ENCODE results near the gene SERP2. TPM values are rescaled to one million over a fixed set of nuclear protein-coding genes. Genes with fewer than 3 reads are reported as not detected.

SERP2 gene
- total RNA-seq, 1 experiment from 2014 or later = not detected

DNA sequence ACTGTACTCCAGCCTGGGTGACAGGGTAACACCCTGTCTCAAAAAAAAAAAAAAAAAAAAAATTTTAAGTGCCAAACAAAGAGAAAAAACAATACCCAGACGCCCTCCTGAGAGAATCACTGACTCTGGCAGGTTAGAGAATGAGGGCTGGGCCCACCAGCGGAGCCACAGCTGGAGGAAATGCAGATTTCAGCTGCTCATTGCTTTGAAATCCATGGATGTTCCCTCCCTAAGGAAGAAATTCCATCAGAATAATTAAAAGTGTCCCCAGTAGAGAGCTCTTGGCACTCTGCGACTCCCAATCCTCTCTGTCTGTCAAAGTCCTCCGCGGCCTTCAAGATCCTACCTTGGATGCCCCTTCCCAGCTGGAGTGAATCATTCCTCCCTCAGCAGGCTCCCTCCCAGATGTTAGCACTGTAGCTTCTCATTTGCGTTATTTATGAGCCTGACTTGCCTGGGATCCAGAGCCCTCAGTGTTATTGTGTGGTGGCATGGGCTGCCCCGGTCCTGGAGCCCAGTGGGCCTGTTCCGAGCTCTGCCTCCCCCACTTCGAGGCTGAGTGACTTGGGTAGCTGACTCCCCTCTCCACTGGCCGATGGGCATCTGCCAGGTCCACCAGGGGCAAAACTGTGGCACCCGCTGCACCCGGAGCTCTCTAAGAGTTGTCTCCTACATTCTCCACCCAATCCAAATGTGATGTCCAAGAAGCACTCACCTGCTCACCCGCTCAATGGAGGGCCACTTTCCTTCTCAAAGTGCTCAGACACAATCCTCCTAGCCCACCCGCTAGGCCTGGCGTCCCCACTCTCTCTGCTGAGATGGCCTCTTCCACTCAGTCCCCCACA lies 47.0 kb downstream of the SERP2 start (continued):
- TF ChIP-seq, protein P1, sequence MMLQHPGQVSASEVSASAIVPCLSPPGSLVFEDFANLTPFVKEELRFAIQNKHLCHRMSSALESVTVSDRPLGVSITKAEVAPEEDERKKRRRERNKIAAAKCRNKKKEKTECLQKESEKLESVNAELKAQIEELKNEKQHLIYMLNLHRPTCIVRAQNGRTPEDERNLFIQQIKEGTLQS (IDR thresholded peaks at IDR 0.05) = no peak
- TF ChIP-seq RAD21 (IDR thresholded peaks at IDR 0.05; ENCODE audit: low read depth) (no peak), FOSL1 (IDR thresholded peaks at IDR 0.05; ENCODE audit: low read depth) (no peak), SIN3A (IDR thresholded peaks at IDR 0.05; ENCODE audit: low read depth) (no peak), CEBPB (IDR thresholded peaks at IDR 0.05; ENCODE audit: low read depth) (no peak)

DNA sequence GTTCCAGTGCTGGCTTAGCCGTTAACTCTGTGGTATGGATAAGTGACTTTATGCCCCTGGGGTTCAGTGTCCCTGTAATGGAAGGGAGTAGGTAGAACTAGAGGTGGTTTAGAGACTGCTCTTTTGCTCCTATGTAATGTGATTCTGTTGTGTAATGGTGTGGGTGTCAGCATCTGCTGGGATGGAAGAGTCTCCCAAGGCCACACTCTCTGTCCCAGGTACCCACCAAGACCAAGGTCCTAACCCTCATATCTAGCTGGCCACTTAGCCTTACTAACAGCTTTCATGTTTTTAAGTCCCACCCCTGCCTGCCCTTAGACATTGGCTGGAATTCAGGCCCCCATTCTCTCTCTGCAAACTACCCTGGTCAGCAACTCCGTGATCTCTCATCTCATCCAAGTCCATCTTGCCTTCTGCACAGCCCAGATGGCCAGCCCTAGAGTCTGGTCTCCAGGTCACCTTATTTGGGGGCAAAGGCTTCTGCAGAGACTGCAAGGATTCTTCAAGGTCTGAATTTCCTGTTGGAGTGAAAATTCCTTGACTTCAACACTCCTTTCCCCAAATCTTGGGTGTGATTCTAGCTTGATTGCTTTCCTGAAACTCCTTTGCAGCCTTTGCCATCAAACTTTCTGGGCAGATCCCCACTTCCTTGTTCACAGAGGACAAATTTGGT lies 48.4 kb downstream of the SERP2 start:
- Histone ChIP-seq H3K9me3 (ENCODE audit: control insufficient read depth in 1 of 2, insufficient read depth in 1 of 2, low read depth in 1 of 2, low read length in 2 of 2) (no peaks in the 10 kb centered on the region), H3K4me1 (ENCODE audit: control insufficient read depth in 1 of 2, insufficient read depth in 2 of 2, low read length in 2 of 2) (no peaks in the 10 kb centered on the region), H3K9ac (ENCODE audit: low read length) (no peak overlapping the region), H2AFZ (ENCODE audit: low read depth, low read length, poor library complexity, severe bottlenecking) (no peak overlapping the region), H3K27me3 (ENCODE audit: insufficient read depth, low read length) (no peaks in the 10 kb centered on the region), H3K79me2 (ENCODE audit: insufficient read depth, low read length) (no peaks in the 10 kb centered on the region), H3K27ac (ENCODE audit: low read depth, low read length) (no peak overlapping the region), H3K4me3 (replicated peaks in 1 of 2; ENCODE audit: low read depth in 1 of 2, low read length in 2 of 2) (no peak overlapping the region), H3K9me2 (ENCODE audit: insufficient read depth) (no peaks in the 10 kb centered on the region), H3K4me2 (ENCODE audit: low read length) (no peak overlapping the region), H3K36me3 (ENCODE audit: control insufficient read depth in 1 of 2, insufficient read depth in 2 of 2, low read length in 2 of 2) (no peaks in the 10 kb centered on the region), H4K20me1 (ENCODE audit: insufficient read depth) (no peaks in the 10 kb centered on the region)
- ChIA-PET RAD21 (ENCODE audit: low non-redundant PET in 1 of 2, low total read pairs in 2 of 2, uncharacterized antibody in 2 of 2, unreplicated experiment in 2 of 2) (no interaction called here), CTCF (no interaction called here), POLR2A (interaction anchor here (0.6 to 5.6 kb wide), 3 partner anchors 8 to 13 kb away, joined by 3 to 28 read pairs (median 7); no protein-coding TSS in a partner anchor)
- no peak for ATAC-seq
- intact Hi-C loops (cut with micrococcal nuclease) = no loop called here
- TF ChIP-seq FOSL1 (IDR thresholded peaks at IDR 0.05; ENCODE audit: low read depth) (no peak), ELF1 (IDR thresholded peaks at IDR 0.05; ENCODE audit: borderline replicate concordance, low read depth) (no peak), YY1 (IDR thresholded peaks at IDR 0.05; ENCODE audit: extremely low read depth, insufficient replicate concordance, low read depth, low read length) (no peak), EGR1 (IDR thresholded peaks at IDR 0.05; ENCODE audit: low read depth) (no peak), CBX3 (IDR thresholded peaks at IDR 0.05; ENCODE audit: low read depth) (no peak), EZH2phosphoT487 (IDR thresholded peaks at IDR 0.05; ENCODE audit: borderline replicate concordance) (no peak), TCF7L2 (IDR thresholded peaks at IDR 0.05; ENCODE audit: borderline replicate concordance, extremely low read depth, insufficient read depth, insufficient read length) (no peak), ZFX (IDR thresholded peaks at IDR 0.05) (no peak), EZH2 (IDR thresholded peaks at IDR 0.05) (no peak)
- TF ChIP-seq, protein P2, sequence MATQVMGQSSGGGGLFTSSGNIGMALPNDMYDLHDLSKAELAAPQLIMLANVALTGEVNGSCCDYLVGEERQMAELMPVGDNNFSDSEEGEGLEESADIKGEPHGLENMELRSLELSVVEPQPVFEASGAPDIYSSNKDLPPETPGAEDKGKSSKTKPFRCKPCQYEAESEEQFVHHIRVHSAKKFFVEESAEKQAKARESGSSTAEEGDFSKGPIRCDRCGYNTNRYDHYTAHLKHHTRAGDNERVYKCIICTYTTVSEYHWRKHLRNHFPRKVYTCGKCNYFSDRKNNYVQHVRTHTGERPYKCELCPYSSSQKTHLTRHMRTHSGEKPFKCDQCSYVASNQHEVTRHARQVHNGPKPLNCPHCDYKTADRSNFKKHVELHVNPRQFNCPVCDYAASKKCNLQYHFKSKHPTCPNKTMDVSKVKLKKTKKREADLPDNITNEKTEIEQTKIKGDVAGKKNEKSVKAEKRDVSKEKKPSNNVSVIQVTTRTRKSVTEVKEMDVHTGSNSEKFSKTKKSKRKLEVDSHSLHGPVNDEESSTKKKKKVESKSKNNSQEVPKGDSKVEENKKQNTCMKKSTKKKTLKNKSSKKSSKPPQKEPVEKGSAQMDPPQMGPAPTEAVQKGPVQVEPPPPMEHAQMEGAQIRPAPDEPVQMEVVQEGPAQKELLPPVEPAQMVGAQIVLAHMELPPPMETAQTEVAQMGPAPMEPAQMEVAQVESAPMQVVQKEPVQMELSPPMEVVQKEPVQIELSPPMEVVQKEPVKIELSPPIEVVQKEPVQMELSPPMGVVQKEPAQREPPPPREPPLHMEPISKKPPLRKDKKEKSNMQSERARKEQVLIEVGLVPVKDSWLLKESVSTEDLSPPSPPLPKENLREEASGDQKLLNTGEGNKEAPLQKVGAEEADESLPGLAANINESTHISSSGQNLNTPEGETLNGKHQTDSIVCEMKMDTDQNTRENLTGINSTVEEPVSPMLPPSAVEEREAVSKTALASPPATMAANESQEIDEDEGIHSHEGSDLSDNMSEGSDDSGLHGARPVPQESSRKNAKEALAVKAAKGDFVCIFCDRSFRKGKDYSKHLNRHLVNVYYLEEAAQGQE (IDR thresholded peaks at IDR 0.05; ENCODE audit: low read depth) = no peak
- BruUV-seq (replicated peaks) = no TSS peak
- DNase-seq (ENCODE audit: low read depth, low spot score) = no peak

All from HCT116 (cell line).